IMR-90 (cell line): ENCODE data around the gene MFNG.

ENCODE experiments used
- BHLHE40 ChIP-seq: fragments of 150-350 bp; IDR thresholded peaks from 2 replicates; pipeline ENCODE4 v1.6.1; 2016; ENCODE audit warnings: mild to moderate bottlenecking, low read depth, low read length
- CTCF ChIP-seq: conservative IDR thresholded peaks from 2 replicates; pipeline ENCODE4 v1.5.1; 2012; ENCODE audit warnings: mild to moderate bottlenecking, low read depth, low read length, improper control_type of control experiment
- FOS ChIP-seq: fragments of 150-350 bp; IDR thresholded peaks from 2 replicates; pipeline ENCODE4 v1.6.1; 2016; ENCODE audit warnings: low read depth, low read length
- POLR2A ChIP-seq: IDR thresholded peaks from 2 replicates; pipeline ENCODE4 v1.6.1; 2012; ENCODE audit warnings: mild to moderate bottlenecking, low read depth, low read length
- RAD21 ChIP-seq: IDR thresholded peaks from 2 replicates; pipeline ENCODE4 v1.6.1; 2012; ENCODE audit warnings: low read length, improper control_type of control experiment
- RCOR1 ChIP-seq: IDR thresholded peaks from 2 replicates; pipeline ENCODE4 v1.6.1; 2012; ENCODE audit warnings: mild to moderate bottlenecking, low read length, improper control_type of control experiment; ENCODE audit not compliant: insufficient replicate concordance
- RFX5 ChIP-seq: IDR thresholded peaks from 2 replicates; pipeline ENCODE4 v1.8.0; 2012; ENCODE audit warnings: low read depth, mild to moderate bottlenecking, low read length, moderate library complexity
- SMC3 ChIP-seq: fragments of 150-350 bp; IDR thresholded peaks from 2 replicates; pipeline ENCODE4 v1.6.1; 2016; ENCODE audit warnings: low read depth, mild to moderate bottlenecking, antibody characterized with exemption, low read length, moderate library complexity
- USF2 ChIP-seq: fragments of 150-350 bp; IDR thresholded peaks from 2 replicates; pipeline ENCODE4 v1.6.1; 2017; ENCODE audit warnings: mild to moderate bottlenecking, antibody characterized with exemption, low read length, low read depth

GRCh38 chr22:37497062-37497599 is 10.9 kb upstream of the MFNG start:
- TF ChIP-seq BHLHE40 (no peak), CTCF (no peak), POLR2A (no peak), RCOR1 (no peak), RAD21 (no peak), USF2 (no peak), FOS (peak; percentile 51; the same call in 1 of the 2 replicates), SMC3 (no peak), RFX5 (no peak)
